SK-N-SH (cell line): ENCODE results near the gene FETUB. TPM values are rescaled to one million over a fixed set of nuclear protein-coding genes. Genes with fewer than 3 reads are reported as not detected.

ENCODE experiments used
- CTCF ChIA-PET: fragments of 300-600, 350-600 bp; formaldehyde crosslinking; extraction: SDS; loops from one replicate; lab custom pipeline; 2021; lab: Yijun Ruan, JAX
- POLR2A ChIA-PET: fragments of 350-600 bp; sonication (Branson Sonifier 250); formaldehyde crosslinking; extraction: SDS; loops from one replicate; lab custom pipeline; 2020; ENCODE audit warnings: antibody characterized with exemption, inconsistent platforms; lab: Yijun Ruan, JAX
- DNase-seq: peaks from one replicate; pipeline ENCODE4 v3.0.0; 2012
- H2AFZ ChIP-seq: fragments of 200-600 bp; sonication (generic); 2 replicates; pipeline ENCODE4 v1.8.1; 2016; ENCODE audit warnings: antibody characterized with exemption, mild to moderate bottlenecking, low read depth
- H3F3A ChIP-seq: fragments of 200-600 bp; sonication (generic); replicated peaks from 2 replicates; pipeline ENCODE3; 2016; ENCODE audit warnings: antibody characterized with exemption, mild to moderate bottlenecking; ENCODE audit not compliant: insufficient read depth
- H3K27ac ChIP-seq, 2 experiments: fragments of 200-500 bp in 1 of 2; fragments of 200-600 bp in 1 of 2; sonication (Bioruptor generic) in 1 of 2; sonication (generic), shearing (Covaris generic) in 1 of 2; 2 replicates each; pipeline versions ENCODE4 v1.5.1 to v1.6.1; 2014 to 2016; ENCODE audit warnings: low read depth in 2 of 2, inconsistent platforms in 1 of 2, low read length in 1 of 2, mild to moderate bottlenecking in 1 of 2, mixed read lengths in 1 of 2
- H3K27me3 ChIP-seq: fragments of 200-600 bp; sonication (generic), shearing (Covaris generic); 2 replicates; pipeline ENCODE4 v1.6.1; 2016; ENCODE audit warnings: mixed run types; ENCODE audit not compliant: insufficient read depth
- H3K36me3 ChIP-seq, 2 experiments: fragments of 200-500 bp in 1 of 2; fragments of 200-600 bp in 1 of 2; sonication (Bioruptor generic) in 1 of 2; sonication (generic) in 1 of 2; replicated peaks in 1 of 2; 2 replicates each; pipeline versions ENCODE3 to v1.5.1; 2014 to 2016; ENCODE audit warnings: low read length in 1 of 2, mild to moderate bottlenecking in 1 of 2; ENCODE audit not compliant: insufficient read depth in 2 of 2, control insufficient read depth in 1 of 2
- H3K4me1 ChIP-seq, 2 experiments: fragments of 200-500 bp in 1 of 2; fragments of 200-600 bp in 1 of 2; sonication (Bioruptor generic) in 1 of 2; sonication (generic), shearing (Covaris generic) in 1 of 2; 2 replicates each; pipeline versions ENCODE4 v1.5.1 to v1.6.1; 2014 to 2016; ENCODE audit warnings: low read depth in 1 of 2, low read length in 1 of 2, mixed run types in 1 of 2; ENCODE audit not compliant: insufficient read depth in 2 of 2, control insufficient read depth in 1 of 2
- H3K4me2 ChIP-seq: fragments of 200-600 bp; sonication (generic), shearing (Covaris generic); 2 replicates; pipeline ENCODE4 v1.6.1; 2017; ENCODE audit warnings: mixed run types
- H3K4me3 ChIP-seq, 2 experiments: fragments of 200-500 bp in 1 of 2; fragments of 200-600 bp in 1 of 2; sonication (Bioruptor generic) in 1 of 2; sonication (generic), shearing (Covaris generic) in 1 of 2; 2 replicates each; pipeline versions ENCODE4 v1.5.1 to v1.8.1; 2014 to 2016; ENCODE audit warnings: low read depth in 2 of 2, inconsistent platforms in 1 of 2, low read length in 1 of 2, mild to moderate bottlenecking in 1 of 2, mixed read lengths in 1 of 2, moderate library complexity in 1 of 2
- H3K79me2 ChIP-seq: fragments of 200-600 bp; sonication (generic); 2 replicates; pipeline ENCODE4 v1.8.1; 2017; ENCODE audit warnings: mild to moderate bottlenecking; ENCODE audit not compliant: insufficient read depth
- H3K9ac ChIP-seq: fragments of 200-600 bp; sonication (generic); 2 replicates; pipeline ENCODE4 v1.6.1; 2017; ENCODE audit warnings: mixed run types
- H3K9me2 ChIP-seq: fragments of 200-600 bp; sonication (generic); 2 replicates; pipeline ENCODE4 v1.6.1; 2017; ENCODE audit warnings: mixed run types
- H3K9me3 ChIP-seq: fragments of 200-600 bp; sonication (generic); 2 replicates; pipeline ENCODE4 v1.6.1; 2017; ENCODE audit warnings: mixed run types, mild to moderate bottlenecking, moderate library complexity
- H4K20me1 ChIP-seq: fragments of 200-600 bp; sonication (generic); 2 replicates; pipeline ENCODE4 v1.6.1; 2017; ENCODE audit warnings: mild to moderate bottlenecking, mixed run types; ENCODE audit not compliant: insufficient read depth
- CHD2 ChIP-seq: fragments of 150-350 bp; IDR thresholded peaks from 2 replicates; pipeline ENCODE4 v1.6.1; 2018; ENCODE audit warnings: low read length; ENCODE audit not compliant: partially characterized antibody
- CTCF ChIP-seq: fragments of 200-600 bp; sonication (generic); IDR thresholded peaks from 2 replicates; pipeline ENCODE4 v1.6.1; 2017; ENCODE audit warnings: antibody characterized with exemption, mild to moderate bottlenecking, moderate library complexity
- EP300 ChIP-seq, 2 experiments: IDR thresholded peaks; 2 replicates each; pipeline versions ENCODE4 v1.4.0 to v1.6.1; 2012; ENCODE audit warnings: borderline replicate concordance in 1 of 2, low read depth in 1 of 2, low read length in 1 of 2
- EZH2phosphoT487 ChIP-seq: fragments of 200-600 bp; sonication (generic); IDR thresholded peaks from 2 replicates; pipeline ENCODE4 v1.6.1; 2017; ENCODE audit warnings: low read depth, mixed run types, mild to moderate bottlenecking, antibody characterized with exemption, moderate library complexity, borderline replicate concordance
- FOSL2 ChIP-seq: IDR thresholded peaks from 2 replicates; pipeline ENCODE4 v1.4.0; 2012; ENCODE audit warnings: low read depth, mild to moderate bottlenecking, moderate library complexity, borderline replicate concordance
- FOXM1 ChIP-seq: IDR thresholded peaks from 2 replicates; pipeline ENCODE4 v1.4.0; 2012; ENCODE audit warnings: low read depth, mild to moderate bottlenecking
- IRF3 ChIP-seq: fragments of 150-350 bp; IDR thresholded peaks from 2 replicates; pipeline ENCODE4 v1.6.1; 2016; ENCODE audit warnings: mild to moderate bottlenecking, low read depth, low read length
- JUND ChIP-seq: IDR thresholded peaks from 2 replicates; pipeline ENCODE4 v1.4.0; 2012
- MAX ChIP-seq: IDR thresholded peaks from 2 replicates; pipeline ENCODE4 v1.4.0; 2012; ENCODE audit warnings: low read depth
- MXI1 ChIP-seq: IDR thresholded peaks from 2 replicates; pipeline ENCODE4 v1.6.1; 2012; ENCODE audit warnings: mild to moderate bottlenecking, low read depth, low read length, improper control_type of control experiment
- RCOR1 ChIP-seq: fragments of 150-350 bp; IDR thresholded peaks from 2 replicates; pipeline ENCODE4 v1.6.1; 2017; ENCODE audit warnings: antibody characterized with exemption, low read length
- SMC3 ChIP-seq: IDR thresholded peaks from 2 replicates; pipeline ENCODE4 v1.6.1; 2012; ENCODE audit warnings: low read depth, low read length, improper control_type of control experiment
- TAF1 ChIP-seq: IDR thresholded peaks from 2 replicates; pipeline ENCODE4 v1.6.1; 2012; ENCODE audit warnings: low read depth, mild to moderate bottlenecking, low read length, moderate library complexity, borderline replicate concordance
- TCF12 ChIP-seq: IDR thresholded peaks from 2 replicates; pipeline ENCODE4 v1.4.0; 2012
- USF1 ChIP-seq: IDR thresholded peaks from 2 replicates; pipeline ENCODE4 v1.4.0; 2012; ENCODE audit warnings: low read depth, borderline replicate concordance
- ZBTB33 ChIP-seq: IDR thresholded peaks from 2 replicates; pipeline ENCODE4 v1.4.0; 2012; ENCODE audit warnings: low read depth, borderline replicate concordance
- WGBS: methylation state at CpG from one replicate; pipeline ENCODE4 v1.1.6; 2017; ENCODE audit warnings: low lambda C conversion rate; 5-methylcytosine and 5-hydroxymethylcytosine counted together
- polyA plus RNA-seq, 3 experiments: library from polyadenylated mRNA; depleted of rRNA; stranded (reverse); fragments of >200 nt; gene quantifications; 2 replicates each; pipeline ENCODE4 v1.2.3, GENCODE V29; 2012

FETUB gene
- polyA plus RNA-seq, 1 of the 3 experiments (the other 2 are of a cell fraction), result 0.05 TPM

GRCh38 chr3:186621894-186622650, 18.1 kb upstream of the FETUB start:
- CTCF ChIA-PET, result interaction anchor here (1.5 to 4.9 kb wide), 2 partner anchors 6 to 200 kb away, joined by 11 to 51 read pairs; no protein-coding TSS in a partner anchor
- DNase-seq, result no peak
- no peaks in the 10 kb centered on the region for H4K20me1 ChIP-seq
- H3K27ac ChIP-seq, result no peak overlapping the region
- H3K79me2 ChIP-seq, result no peaks in the 10 kb centered on the region
- H3F3A ChIP-seq, result no peaks in the 10 kb centered on the region
- no peak overlapping the region for H3K9ac ChIP-seq
- no peaks in the 10 kb centered on the region for H3K9me3 ChIP-seq
- no peak overlapping the region for H3K4me2 ChIP-seq
- POLR2A ChIA-PET, result no interaction called here
- 20% methylated on average over 7 of the region's 7 CpGs for WGBS
- TF ChIP-seq CHD2 (no peak), CTCF (no peak), IRF3 (no peak), MXI1 (no peak), ZBTB33 (no peak), MAX (no peak), EZH2phosphoT487 (no peak), TCF12 (no peak), TAF1 (no peak), USF1 (no peak), RCOR1 (no peak), SMC3 (no peak), JUND (no peak), EP300 (IDR thresholded peaks at IDR 0.05; ENCODE audit: borderline replicate concordance in 1 of 2, low read depth in 1 of 2, low read length in 1 of 2) (no peak), FOXM1 (no peak), FOSL2 (no peak)
- no peaks in the 10 kb centered on the region for H3K9me2 ChIP-seq
- H3K27me3 ChIP-seq, result peaks cover 34% of the 10 kb centered on the region; the same call in 1 of the 2 replicates
- H2AFZ ChIP-seq, result no peak overlapping the region
- H3K4me3 ChIP-seq, result no peak overlapping the region
- no peaks in the 10 kb centered on the region; a peak in 1 of 4 replicates for H3K4me1 ChIP-seq
- no peaks in the 10 kb centered on the region for H3K36me3 ChIP-seq
